Measurements from ENCODE around the gene TMEM244.
"Not testable (repeated sequence)": the region's sequence is repeated elsewhere in the genome, so short reads cannot be mapped to it uniquely, and the experiment has no call there.

Gene TMEM244

GRCh38 chr6:129817332-129817731 is 43.8 kb downstream of the TMEM244 start:
- H3K4me3 ChIP-seq (ENCODE audit: low read depth, low read length): no peak overlapping the region
- CTCF ChIA-PET: no interaction called here
- DNase-seq (ENCODE audit: low read depth, low spot score): no peak
- TF ChIP-seq, protein P1, sequence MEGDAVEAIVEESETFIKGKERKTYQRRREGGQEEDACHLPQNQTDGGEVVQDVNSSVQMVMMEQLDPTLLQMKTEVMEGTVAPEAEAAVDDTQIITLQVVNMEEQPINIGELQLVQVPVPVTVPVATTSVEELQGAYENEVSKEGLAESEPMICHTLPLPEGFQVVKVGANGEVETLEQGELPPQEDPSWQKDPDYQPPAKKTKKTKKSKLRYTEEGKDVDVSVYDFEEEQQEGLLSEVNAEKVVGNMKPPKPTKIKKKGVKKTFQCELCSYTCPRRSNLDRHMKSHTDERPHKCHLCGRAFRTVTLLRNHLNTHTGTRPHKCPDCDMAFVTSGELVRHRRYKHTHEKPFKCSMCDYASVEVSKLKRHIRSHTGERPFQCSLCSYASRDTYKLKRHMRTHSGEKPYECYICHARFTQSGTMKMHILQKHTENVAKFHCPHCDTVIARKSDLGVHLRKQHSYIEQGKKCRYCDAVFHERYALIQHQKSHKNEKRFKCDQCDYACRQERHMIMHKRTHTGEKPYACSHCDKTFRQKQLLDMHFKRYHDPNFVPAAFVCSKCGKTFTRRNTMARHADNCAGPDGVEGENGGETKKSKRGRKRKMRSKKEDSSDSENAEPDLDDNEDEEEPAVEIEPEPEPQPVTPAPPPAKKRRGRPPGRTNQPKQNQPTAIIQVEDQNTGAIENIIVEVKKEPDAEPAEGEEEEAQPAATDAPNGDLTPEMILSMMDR (IDR thresholded peaks at IDR 0.05; ENCODE audit: insufficient read depth, low read length, missing control alignments): no peak
- POLR2A ChIA-PET: no interaction called here

DNA sequence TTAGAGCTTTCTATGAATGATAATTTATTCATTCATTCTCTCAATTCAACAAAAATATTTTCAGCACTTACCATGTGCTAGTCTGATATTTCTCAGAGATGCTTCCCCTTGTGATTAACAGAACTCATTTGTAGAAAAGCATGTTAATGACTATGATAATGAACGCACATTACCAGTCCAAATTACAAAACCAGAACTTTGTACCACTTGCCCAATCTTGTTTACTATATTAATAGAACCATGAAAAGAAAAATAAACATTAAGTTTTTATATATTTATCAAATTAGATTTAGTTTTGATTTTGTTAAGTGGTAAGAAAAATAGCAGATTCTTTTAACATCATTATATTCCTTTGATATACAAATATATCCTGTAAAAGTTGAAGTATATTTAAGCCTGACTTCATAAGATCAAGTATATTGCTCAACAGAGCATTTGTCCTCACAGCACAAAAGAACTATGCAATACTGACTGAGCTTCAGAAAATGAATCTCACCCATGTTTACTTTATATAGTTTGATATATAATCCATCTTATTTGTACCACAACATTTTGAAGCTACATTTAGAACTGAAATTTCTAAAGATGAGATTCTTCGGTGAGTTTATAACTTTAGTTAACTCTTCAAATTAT is 48.9 kb downstream of the TMEM244 start:
- ChIA-PET POLR2A (no interaction called here), CTCF (interaction anchor here (0.9 to 1.2 kb wide), 3 partner anchors 18 to 38 kb away, joined by 3 read pairs; no protein-coding TSS in a partner anchor)
- TF ChIP-seq, protein P1 (IDR thresholded peaks at IDR 0.05; ENCODE audit: insufficient read depth, low read length, missing control alignments): no peak
- DNase-seq (ENCODE audit: low read depth, low spot score): no peak
- H3K4me3 ChIP-seq (ENCODE audit: low read depth, low read length): no peak overlapping the region

- POLR2A ChIA-PET; H3K4me3 ChIP-seq (ENCODE audit: low read depth, low read length); DNase-seq (ENCODE audit: low read depth, low spot score): not testable (repeated sequence)
- CTCF ChIA-PET: interaction anchor here (1.0 kb wide), 1 partner anchor 32 kb away, joined by 5 read pairs; no protein-coding TSS in a partner anchor
These were observed 54.0 kb downstream of the TMEM244 start for GRCh38 chr6:129807141-129807540.

DNA sequence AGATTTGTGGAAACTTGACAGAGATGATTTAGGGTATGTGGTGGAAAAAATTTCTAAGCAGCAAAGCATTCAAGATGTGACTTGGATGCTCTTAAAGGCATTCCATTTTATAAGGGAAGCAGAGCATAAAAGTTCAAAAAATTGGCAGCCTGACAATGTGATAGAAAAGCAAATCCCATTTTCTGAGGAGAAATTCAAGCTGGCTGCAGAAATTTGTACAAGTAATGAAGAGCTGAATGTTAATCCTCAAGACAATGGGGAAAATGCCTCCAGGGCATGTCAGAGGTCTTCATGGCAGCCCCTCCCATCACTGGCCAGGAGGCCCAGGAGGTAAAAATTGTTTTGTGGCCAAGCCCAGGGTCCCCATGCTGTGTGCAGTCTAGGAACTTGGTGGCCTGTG is 58.2 kb downstream of the TMEM244 start:
- DNase-seq (ENCODE audit: low read depth, low spot score); H3K4me3 ChIP-seq (ENCODE audit: low read depth, low read length); POLR2A ChIA-PET: not testable (repeated sequence)
- CTCF ChIA-PET: interaction anchor here (2.4 kb wide), 1 partner anchor 27 kb away, joined by 6 read pairs; no protein-coding TSS in a partner anchor

DNA sequence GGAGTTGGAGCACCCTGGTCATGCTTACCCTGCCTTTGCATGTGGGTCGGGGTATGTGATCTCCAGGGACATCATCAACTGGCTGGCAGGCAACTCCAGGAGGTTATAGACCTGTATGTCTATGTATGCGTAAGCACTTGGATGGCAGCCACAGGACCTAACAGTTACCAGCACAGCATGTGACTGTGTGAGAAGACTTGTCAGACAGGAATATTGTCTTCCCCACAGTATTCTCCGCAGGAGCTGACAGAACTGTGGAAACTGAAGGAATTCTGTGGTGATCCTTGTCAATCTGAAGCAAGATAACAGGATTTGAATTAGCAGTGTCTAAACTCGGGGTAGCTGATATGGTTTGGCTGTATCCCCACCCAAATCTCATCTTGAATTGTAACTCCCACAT is 59.2 kb downstream of the TMEM244 start:
- no peak for DNase-seq (ENCODE audit: low read depth, low spot score)
- H3K4me3 ChIP-seq (ENCODE audit: low read depth, low read length): no peak overlapping the region
- TF ChIP-seq, protein P1 (IDR thresholded peaks at IDR 0.05; ENCODE audit: insufficient read depth, low read length, missing control alignments): no peak
- ChIA-PET POLR2A (no interaction called here), CTCF (no interaction called here)

GRCh38 chr6:129795261-129795660 is 65.9 kb downstream of the TMEM244 start:
- ChIA-PET POLR2A (no interaction called here), CTCF (interaction anchor here (0.8 to 2.1 kb wide), 4 partner anchors 11 to 205 kb away, joined by 3 to 15 read pairs (median 4); no protein-coding TSS in a partner anchor)
- TF ChIP-seq, protein P1 (IDR thresholded peaks at IDR 0.05; ENCODE audit: insufficient read depth, low read length, missing control alignments): no peak
- no peak overlapping the region for H3K4me3 ChIP-seq (ENCODE audit: low read depth, low read length)
- no peak for DNase-seq (ENCODE audit: low read depth, low spot score)

DNA sequence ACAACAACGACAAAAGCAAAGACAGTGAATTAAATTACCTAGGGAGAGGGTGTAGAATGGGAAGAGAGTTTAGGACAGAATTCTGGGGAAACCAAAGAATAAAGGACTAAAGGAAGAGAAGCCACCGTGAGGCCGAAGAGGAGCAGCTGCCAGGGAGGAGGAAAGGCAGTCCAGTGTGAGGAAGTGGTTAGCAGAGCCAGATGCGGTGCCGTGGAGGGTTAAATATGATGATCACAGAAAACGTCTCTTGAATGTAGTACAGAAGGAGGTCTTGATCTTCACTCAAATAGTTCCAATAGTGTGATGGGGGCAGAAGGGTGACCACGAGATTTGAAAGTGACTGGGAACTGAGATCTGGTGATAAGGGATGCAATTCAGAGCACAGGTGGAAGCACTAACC is 67.7 kb downstream of the TMEM244 start:
- ChIA-PET POLR2A (no interaction called here), CTCF (interaction anchor here (0.7 to 1.0 kb wide), 2 partner anchors 12 to 18 kb away, joined by 3 read pairs; no protein-coding TSS in a partner anchor)
- no peak overlapping the region for H3K4me3 ChIP-seq (ENCODE audit: low read depth, low read length)
- TF ChIP-seq, protein P1 (IDR thresholded peaks at IDR 0.05; ENCODE audit: insufficient read depth, low read length, missing control alignments): no peak
- DNase-seq (ENCODE audit: low read depth, low spot score): no peak
